GM18868 (cell line): ENCODE measurements around the gene RBBP6.
A peak's percentile ranks its signal among the peaks of the same experiment; 100 is the strongest.
"Not testable (repeated sequence)": the region's sequence is repeated elsewhere in the genome, so short reads cannot be mapped to it uniquely, and the experiment has no call there.

ENCODE experiments used
- ATAC-seq: cut with Tn5 transposase; IDR thresholded peaks from one replicate; pipeline ENCODE4 v1.9.1; 2021; ENCODE audit warnings: mild to moderate bottlenecking, moderate library complexity; ENCODE audit not compliant: unreplicated experiment

The RBBP6 gene, protein sequence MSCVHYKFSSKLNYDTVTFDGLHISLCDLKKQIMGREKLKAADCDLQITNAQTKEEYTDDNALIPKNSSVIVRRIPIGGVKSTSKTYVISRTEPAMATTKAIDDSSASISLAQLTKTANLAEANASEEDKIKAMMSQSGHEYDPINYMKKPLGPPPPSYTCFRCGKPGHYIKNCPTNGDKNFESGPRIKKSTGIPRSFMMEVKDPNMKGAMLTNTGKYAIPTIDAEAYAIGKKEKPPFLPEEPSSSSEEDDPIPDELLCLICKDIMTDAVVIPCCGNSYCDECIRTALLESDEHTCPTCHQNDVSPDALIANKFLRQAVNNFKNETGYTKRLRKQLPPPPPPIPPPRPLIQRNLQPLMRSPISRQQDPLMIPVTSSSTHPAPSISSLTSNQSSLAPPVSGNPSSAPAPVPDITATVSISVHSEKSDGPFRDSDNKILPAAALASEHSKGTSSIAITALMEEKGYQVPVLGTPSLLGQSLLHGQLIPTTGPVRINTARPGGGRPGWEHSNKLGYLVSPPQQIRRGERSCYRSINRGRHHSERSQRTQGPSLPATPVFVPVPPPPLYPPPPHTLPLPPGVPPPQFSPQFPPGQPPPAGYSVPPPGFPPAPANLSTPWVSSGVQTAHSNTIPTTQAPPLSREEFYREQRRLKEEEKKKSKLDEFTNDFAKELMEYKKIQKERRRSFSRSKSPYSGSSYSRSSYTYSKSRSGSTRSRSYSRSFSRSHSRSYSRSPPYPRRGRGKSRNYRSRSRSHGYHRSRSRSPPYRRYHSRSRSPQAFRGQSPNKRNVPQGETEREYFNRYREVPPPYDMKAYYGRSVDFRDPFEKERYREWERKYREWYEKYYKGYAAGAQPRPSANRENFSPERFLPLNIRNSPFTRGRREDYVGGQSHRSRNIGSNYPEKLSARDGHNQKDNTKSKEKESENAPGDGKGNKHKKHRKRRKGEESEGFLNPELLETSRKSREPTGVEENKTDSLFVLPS (N-terminal part only)

DNA sequence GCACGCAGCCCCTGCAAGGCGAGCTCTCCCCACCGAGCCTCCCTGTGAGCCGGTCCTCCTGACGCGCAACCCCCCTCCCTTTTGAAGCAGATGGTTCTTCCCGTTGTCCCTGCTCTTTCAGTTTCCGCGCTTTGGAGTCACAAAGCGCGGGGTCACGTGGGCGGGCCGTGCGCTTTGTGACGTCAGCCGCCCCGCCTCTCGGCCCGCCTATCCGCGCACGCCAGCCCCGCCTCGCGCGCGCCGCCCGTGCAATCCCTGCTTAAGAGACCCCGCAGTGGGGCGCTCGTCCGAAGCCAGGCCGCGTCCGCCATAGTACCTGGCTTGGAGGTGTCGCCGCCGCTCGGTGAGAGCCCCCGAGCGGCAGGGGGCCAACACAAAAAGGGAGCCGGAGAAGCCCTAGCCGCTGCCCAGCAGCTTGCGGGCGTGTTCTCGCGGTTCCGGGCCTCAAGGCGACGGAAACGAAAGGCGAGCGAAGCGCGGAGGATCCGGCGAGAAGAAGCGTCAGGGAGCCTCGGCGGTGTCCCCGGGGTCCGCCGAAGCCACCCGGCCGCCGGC lies at the start of gene RBBP6:
Gene RBBP6, plus strand, starts transcription at position 272 of the 555 bp plus-strand sequence. CDS start 1,061 bp downstream, outside the sequence.
- peak; percentile 93 for ATAC-seq

DNA sequence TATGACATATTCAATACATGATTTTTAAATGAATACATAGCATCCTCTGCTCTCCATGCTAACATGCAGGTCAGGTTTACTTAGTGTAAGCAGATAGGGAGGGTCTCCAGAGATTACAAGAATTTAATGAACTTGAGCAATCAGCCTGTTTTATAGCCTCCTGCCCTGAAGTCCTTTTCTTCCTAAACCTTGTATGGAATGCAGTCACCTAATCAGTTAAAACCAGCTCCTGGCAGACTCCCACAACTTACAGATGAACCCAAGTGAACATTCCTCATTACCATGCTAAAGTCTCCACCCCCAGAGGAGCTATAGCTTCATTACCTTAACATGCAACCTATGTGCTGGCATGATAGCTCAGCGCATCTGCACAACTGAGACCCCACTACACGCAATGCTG lies 48.5 kb upstream of the RBBP6 start:
- ATAC-seq, result no peak

DNA sequence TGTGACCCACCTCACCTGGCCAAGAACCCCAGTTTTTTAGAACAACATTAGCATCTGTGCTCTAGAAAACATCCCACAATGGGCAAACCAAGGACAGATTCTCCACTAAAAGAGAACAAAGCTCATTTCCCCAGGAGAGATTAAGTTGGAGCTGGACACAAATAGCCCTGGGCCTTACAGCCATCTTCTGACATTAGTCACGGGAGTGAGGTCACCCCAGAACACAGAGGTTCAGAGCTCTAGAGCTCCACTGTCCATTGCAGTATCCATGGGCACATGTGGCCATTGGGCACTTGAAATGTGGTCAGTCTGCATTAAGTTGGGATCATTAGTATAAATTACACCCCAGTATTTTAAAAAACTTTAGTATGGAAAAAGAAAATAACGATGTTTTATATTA lies 47.6 kb upstream of the RBBP6 start:
- no peak for ATAC-seq

DNA sequence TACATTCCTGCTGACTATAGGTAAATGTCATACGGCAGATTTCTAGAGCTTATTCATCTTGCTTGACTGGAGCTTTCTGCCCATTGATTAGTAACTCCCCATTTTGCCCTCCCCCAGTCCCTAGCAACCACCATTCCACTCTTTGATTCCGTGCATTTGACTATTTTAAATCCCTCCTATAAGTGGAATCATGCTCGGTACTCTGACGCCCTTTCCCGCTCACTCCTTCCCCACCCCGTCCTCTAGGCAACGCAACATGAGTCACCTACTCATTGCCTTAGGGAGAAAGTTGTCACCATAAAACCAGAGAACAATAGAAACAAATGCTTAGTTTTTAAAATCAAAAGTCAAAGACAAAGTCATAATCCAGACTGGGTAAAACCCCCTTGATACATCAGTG lies 45.5 kb upstream of the RBBP6 start:
- no peak for ATAC-seq

DNA sequence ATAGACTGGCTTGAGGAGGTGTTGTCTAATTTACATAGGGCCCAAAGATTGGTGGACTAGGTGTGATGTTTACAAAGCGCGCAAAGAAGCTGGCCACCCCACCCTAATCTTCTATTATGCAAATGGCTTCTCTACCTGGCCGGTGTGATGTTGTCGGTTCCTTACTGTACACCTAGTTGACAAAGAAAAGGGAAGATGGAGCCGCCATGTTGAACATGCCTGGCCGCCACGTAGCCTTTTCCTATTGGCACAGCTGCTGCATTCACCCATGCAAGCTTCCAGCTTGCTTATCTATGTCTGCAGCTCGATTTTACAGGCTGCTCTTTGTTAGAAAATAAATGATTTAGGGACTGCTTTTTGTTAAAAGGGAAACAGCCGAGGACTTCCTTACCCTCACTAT lies 44.2 kb upstream of the RBBP6 start:
- not testable (repeated sequence) for ATAC-seq

DNA sequence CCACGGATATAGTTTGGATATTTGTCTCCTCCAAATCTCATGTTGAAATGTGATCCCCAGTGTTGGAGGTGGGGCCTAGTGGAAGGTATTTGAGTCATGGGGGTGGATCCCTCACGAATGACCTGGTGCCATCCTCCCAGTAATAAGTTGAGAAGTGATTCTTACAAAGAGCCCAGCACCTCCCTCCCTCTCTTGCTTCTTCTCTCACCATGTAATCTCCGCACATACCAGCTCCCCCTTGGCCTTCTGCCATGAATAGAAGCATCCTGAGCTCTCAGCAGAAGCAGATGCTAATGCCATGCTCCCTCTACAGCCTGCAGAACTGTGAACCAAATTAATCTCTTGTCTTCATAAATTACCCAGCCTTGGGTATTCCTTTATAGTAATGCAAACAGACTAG lies 41.9 kb upstream of the RBBP6 start:
- ATAC-seq, result no peak

DNA sequence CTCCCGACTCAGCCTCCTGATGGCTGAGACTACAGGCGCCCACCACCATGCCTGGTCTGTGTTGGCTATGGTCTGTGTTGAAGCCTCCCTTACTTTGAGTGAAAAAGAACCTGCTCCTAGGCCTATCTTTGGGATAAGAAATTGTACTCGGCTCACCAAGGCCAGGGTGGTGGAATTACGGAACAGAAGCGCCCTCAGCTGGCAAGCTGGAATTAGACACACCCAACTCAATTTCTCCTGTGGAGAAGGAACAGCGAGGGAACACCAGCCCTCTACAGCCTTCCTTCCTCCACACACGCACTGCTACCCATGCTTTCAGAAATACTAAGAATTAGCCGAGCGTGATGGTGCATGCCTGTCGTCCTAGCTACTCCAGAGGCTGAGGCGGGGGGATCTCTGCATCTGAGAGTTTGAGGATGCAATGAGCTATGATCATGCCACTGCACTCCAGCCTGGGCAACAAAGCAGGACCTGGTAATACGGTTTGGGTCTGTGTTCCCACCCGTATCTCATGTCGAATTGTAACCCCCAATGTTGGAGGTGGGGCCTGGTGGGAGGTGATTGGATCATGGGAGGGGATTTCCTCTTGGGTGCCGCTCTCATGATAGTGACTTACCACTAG lies 40.1 kb upstream of the RBBP6 start:
- no peak for ATAC-seq

DNA sequence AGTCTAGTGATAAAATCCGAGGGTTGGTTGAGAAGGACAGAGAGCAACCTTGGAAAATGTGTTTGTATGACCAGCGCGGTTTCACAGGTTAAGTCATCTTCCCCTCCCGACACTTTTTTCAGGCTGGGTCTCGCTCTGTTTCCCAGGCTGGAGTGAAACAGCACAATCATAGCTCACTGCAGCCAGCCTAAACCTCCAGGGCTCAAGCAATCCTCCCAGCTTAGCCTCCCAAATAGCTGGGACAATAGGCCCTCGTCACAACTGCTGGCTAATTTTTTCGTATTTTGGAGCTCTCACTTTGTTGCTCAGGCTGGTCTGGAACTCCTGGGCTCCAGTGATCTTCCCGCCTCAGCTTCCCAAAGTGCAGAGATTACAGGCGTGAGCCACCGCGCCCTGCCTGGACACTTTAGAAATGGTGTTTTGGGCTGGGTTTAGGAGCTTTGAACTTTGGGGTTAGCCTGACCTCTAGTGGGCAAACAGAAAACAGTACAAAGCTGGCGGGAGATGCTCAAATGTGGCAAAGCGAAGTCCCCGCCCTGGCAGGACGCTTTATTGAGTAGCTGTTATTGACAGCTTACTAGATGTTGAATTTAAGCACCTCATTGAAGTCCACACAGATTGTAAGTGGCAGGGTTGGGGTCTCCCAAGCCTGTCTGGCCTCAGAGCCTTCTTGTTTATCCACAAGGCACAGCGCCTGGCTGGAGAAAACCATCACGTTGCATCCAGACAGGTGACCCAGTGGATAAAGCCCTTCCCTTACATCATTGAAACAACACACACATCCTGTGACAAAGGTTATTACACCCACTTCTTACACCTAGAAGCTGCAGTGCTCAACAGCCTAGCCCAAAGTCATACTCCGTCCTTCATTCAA lies 34.7 kb upstream of the RBBP6 start:
- peak; percentile 63 for ATAC-seq

DNA sequence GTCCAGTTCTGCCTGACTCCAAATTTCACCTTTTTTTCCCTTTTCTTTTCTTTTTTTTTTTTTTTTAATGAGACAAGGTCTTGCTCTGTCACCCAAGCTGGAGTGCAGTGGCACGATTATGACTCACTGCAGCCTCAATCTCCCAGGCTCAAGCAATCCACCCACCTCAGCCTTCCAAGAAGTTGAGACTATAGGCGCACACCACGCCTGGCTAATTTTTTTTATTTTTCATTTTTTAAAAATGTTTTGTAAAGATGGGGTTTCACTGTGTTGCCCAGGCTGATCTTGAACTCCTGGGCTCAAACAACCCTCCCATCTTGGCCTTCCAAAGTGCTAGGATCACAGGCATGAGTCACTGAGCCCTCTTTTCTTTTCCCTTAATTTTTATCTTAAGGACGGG lies 33.4 kb upstream of the RBBP6 start:
- ATAC-seq, result no peak

DNA sequence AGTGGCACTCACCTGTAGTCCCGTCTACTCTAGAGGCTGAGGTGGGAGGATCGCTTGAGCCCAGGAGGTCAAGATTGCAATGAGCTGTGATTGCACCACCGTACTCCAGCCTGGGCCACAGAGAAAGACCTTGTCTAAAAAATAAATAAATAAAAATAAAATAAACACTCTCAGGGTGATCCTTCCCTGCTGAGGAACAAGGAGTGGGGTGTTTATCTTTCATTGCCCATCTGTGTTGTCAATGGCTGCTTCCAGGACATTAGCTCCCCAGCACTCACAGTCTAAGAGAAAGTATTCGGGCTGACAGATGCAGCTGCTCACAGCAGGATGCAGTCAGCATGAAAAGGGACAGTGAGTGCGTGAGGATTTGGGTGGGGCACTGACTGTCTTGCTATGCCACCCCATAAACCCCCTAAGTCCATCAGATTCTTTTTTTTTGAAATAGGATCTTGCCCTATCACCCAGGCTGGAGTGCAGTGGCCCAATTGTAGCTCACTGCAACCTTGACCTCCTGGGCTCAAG lies 31.3 kb upstream of the RBBP6 start:
- no peak for ATAC-seq

DNA sequence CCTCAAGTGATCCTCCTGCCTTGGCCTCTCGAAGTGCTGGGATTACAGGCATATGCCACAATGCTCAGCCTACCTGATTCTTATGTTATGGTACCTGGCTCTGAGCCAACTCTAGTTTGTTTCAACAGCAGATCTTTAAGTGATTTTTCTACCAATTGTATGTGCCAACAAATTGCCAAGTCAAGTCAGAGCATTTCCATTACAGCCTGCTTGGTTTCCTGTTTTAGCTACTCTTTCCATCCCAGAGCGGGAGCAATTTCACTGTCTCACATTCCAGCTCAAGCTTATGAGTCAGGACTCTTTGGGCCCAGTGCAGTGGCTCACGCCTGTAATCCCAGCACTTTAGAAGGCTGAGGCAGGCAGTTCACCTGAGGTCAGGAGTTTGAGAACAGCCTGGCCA lies 30.8 kb upstream of the RBBP6 start:
- no peak for ATAC-seq

DNA sequence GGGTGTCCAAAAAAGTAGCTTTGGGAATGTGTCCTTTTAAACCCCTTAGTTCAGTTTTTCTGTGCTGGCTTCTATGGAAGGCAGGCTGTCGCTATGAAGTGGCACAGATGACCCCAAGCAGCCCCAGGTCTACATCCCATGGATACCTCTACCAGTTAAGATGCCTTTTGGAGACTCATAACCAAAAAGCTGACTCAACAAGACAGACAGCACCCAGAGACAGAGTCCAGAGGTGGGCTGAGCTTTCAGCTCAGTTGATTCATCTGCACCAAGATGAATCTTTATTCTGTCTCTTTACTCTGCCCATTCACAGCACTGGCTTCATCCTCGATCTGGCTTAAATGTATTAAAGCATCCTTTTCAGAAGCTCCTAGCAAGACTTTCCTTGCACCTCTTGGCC lies 29.8 kb upstream of the RBBP6 start:
- ATAC-seq, result no peak

DNA sequence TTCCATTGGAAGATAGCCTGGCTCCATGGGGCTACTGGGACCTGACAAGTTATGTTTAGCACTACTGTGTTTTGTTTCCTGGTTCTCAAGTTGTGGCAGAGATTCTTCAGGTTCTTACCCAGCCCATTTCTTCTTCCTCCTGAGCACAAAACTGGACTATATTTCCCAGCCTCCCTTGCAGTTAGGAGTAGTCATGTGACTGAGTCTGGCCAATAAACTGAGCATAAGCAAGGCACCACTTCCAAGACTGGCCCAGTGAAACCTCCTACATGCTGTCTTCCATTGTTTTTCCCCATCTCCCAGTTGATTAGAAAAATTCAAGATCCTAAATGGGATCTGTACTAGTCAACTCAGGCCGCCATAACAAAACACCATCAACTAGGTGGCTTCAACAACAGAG lies 28.2 kb upstream of the RBBP6 start:
- no peak for ATAC-seq

DNA sequence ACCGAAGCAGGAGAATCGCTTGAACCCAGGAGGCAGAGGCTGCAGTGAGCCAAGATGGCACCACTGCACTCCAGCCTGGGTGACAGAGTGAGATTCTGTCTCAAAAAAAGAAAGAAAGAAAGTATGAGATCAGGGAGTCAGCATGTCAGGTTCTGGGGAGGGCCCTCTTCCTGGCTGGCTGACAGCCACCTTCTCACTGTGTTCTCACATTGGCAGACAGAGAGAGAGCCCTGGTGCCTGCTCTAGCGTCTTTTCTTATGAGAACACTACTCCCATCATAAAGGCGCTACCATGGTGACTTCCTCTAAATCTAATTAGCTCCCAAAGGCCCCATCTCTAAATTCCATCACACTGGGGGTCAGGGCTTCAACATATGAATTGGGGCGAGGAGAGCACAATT lies 27.6 kb upstream of the RBBP6 start:
- no peak for ATAC-seq

DNA sequence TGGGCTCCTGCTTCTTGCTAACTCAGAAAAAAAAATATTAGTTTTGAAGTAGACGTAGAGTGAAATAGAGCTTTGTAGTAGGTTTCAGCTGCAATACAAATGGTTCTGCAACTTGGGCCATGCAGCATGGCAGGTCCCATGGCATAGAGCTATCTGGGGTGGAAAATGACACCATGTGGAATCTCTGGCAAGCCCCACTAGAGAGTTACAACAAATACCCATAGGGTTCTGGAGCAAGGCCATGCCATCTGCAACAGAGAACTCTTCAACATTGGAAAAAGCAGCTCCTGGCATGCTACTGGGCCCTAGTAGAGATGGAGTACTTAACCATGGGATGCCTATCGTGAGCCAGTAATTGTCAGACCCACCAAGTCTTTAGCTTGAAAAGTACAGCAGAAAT lies 25.3 kb upstream of the RBBP6 start:
- no peak for ATAC-seq

DNA sequence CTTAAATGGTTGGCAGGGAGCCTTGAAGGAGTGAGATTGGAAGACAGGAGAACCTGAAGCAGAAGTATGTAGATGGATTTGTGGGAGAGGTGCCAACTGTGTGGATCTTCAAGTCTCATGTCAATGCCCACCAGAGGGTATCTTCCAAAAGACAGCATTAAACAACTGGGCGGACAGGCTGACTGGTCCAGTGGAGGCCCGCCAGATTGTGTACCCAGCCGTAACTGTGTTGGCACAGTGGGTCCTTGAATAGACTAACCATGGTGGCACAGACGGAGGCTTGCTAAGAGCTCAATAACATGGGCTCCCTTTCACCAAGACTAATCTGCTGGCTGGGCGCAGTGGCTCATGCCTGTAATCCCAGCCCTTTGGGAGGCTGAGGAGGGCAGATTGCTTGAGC lies 24.2 kb upstream of the RBBP6 start:
- ATAC-seq, result no peak

DNA sequence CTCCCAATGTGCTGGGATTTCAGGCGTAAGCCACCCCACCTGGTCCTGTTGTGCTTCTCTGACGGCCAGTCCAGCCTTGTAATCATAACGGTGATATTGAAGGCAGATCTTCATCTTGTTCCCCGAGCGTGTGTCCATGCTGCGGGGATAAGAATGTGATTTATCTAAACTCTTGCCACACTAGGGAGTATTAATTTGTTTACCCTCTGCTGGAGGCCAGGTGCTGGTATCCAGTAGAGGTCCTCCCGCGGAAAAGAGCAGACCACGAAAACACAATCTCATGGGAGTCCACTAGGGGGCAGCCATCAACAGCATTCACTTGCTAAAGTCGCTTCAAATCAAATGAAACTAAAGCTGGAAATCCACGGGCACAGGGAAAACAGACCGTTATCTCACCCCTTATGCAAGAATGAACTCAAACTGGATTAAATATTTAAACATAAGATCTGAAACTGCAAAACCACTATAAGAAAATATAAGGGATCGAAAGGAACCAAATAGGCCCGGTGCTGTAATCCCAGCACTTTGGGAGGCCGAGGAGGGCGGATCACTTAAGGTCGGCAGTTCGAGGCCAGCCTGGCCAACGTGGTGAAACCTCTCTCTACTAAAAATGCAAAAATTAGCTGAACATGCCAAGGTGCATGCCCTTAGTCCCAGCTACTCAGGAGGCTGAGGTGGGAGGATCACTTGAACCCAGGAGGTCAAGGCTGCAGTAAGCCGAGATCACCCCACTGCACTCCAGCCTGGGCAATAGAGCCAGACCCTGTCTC lies 22.3 kb upstream of the RBBP6 start:
- ATAC-seq, result no peak

DNA sequence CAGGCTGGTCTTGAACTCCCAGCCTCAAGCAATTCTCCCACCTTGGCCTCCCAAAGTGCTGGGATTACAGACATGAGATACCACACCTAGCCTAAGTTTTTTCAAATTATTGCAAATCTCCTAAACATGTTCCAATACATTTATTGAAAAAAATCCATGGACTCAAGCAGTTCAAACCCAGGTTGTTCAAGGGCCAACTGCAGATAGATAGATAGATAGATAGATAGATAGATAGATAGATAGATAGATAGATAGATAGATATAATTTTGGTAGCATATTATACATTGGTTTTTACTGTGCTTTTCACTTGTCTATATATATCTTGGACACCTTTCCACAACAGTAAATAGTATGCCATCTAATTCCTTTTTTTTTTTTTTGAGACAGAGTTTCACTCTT lies 20.9 kb upstream of the RBBP6 start:
- ATAC-seq, result no peak

DNA sequence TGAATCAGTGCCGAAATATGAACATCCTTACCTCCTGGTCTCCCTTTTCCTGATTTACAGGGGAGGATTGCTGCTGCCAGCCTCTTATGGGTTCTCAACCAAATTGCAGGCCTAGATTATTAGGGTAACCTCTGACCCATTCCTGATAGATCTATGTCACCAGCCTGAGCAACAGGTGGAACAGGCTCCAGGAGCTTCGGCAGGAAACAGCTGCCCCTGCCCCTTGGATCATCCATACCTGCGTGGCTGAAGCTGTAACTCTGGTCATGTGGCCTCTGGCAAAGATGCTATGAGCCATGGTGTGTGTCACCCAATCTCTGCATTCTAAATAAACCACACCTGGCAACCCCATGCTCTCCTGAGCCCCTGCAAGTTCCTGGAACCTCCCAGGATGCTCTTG lies 18.4 kb upstream of the RBBP6 start:
- ATAC-seq, result no peak
